DMS79 treated with DMSO at 0.1 percent for 48 hours (cell line): ENCODE measurements around the gene GGTLC2.
"Not testable (repeated sequence)": the region's sequence is repeated elsewhere in the genome, so short reads cannot be mapped to it uniquely, and the experiment has no call there.

ENCODE experiments used
- DNase-seq: peaks from one replicate; lab custom pipeline; 2025; lab: John Stamatoyannopoulos, UW

GGTLC2 gene

DNA sequence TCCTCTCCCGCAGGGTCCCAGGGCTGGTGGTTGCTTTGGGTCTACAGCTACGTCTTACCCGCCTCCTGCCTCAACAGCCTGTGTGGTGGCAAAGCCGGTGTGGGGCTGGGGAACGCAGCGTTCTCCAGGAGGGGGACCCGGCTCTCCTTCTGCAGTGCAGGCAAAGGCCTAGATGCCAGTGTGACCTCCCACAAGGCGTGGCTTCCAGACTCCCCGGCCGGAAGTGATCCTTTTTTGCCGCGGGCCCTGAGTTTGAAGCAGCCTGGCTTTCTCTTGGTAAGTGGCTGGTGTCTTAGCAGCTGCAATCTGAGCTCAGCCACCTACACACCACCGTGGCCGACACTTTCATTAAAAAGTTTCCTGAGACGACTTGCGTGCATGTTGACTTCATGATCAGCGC, 6.1 kb upstream of the GGTLC2 start:
- DNase-seq: not testable (repeated sequence)

DNA sequence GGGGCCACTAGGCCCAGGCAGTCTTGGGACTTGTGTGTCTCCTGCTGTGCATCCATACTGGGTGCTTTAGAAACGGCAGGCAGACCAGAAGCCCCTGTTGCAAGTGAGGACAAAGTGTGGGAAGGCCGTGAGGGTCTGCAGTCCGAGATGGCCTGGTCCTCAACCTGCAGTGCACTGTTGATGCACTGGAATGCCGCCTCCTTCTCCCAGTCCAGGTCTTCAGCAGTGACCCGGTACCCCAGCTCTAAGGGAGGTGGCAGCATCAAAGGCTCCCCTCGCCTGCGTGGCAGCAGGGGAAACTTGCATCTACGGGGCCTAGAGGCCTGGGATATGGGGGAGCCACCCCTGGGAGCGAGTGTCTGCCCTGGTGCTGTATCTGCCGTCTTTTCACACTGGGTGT, 2.2 kb upstream of the GGTLC2 start:
- not testable (repeated sequence) for DNase-seq

DNA sequence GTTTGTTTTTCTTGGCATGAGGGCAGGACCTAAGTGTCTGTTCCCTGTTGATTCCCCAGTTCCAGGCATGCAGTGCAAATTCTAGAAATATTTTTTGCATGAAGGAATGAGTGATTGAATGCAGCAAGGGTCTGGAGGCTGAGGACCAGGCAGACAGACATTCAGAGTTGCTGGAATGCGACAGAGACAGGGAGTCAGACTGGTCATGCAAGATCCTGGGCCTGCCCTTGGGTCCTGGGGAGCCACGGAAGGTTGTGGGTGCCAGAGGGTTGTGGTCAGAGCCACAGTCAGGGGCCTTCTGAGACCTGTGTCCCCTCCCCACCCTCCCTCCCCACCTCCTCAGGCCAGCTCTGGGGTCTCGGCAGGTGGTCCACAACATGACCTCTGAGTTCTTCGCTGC, 1.6 kb downstream of the GGTLC2 start:
- not testable (repeated sequence) for DNase-seq

DNA sequence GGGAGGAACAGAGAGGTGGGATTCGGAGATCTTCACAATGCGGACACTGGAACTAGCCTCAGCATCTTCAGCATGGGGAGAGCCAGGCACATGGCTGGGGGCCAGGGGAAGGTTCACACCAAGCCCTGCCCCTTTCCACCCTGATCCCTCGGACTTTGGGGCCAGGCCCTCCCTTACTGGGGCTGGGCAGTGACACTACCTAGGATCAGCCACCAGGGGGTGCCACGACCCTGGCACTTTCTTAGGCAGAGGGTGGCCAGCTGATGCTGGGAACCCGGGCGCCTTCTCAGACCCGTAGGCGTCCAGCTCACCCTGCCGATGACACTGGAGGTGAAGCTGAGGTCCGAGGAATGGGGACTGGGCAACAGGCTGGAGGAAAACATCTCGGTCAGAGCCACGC, 3.5 kb downstream of the GGTLC2 start:
- DNase-seq: not testable (repeated sequence)

DNA sequence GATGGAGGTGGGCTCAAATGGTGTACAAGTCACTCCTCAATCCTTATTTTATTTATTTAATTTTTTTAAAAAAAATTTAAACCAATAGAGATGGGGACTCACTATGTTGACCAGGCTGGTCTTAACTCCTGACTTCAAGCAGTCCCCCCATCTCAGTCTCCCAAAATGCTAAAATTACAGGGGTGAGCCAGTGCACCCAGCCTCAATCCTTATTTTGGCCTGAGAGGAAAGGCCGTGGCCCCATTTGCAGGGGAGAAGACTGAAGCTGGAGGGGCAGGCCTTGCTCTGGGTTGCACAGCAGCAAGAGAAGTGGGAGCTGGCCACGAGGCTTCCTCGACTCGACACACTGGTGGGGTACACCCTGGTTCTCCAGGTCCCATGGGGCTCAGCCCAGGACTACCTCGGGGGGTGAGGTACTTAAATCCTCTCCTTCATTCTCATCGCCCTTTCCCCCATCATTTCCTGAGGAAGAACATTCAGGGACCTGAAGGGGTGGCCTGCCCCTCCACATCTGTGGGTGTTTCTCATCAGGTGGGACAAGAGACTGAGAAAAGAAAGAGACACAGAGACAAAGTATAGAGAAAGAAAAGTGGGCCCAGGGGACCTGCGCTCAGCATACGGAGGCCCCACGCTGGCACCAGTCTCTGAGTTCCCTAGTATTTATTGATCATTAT, 4.6 kb downstream of the GGTLC2 start:
- DNase-seq: not testable (repeated sequence)

DNA sequence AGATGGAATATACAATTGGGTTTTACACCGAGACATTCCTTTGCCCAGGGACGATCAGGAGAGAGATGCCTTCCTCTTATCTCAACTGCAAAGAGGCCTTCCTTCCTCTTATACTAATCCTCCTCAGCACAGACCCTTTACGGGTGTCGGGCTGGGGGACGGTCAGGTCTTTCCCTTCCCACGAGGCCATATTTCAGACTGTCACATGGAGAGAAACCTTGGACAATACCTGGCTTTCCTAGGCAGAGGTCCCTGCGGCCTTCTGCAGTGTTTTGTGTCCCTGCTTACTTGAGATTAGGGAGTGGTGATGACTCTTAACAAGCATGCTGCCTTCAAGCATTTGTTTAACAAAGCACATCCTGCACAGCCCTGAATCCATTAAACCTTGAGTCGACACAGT, 5.3 kb downstream of the GGTLC2 start:
- not testable (repeated sequence) for DNase-seq

DNA sequence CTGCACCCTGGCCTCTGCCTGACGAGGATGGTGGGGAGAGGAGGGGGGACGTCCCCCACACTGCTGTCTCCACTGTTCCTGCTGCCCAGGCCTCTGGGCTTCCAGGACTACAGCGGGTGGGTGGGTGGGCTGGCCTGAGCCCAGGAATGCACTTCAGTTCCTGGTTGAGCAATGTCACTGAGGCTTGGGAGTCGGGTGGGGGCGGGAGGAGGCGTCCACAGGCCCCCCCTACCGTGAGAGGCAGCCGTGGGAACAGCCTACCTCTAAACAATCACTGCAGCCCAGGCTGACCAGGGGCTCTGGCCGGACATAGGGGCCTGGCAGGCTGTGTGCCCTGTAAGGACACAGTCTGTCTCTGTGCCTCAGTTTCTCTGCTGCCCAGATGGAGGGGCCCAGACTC, 6.0 kb downstream of the GGTLC2 start:
- DNase-seq: not testable (repeated sequence)

DNA sequence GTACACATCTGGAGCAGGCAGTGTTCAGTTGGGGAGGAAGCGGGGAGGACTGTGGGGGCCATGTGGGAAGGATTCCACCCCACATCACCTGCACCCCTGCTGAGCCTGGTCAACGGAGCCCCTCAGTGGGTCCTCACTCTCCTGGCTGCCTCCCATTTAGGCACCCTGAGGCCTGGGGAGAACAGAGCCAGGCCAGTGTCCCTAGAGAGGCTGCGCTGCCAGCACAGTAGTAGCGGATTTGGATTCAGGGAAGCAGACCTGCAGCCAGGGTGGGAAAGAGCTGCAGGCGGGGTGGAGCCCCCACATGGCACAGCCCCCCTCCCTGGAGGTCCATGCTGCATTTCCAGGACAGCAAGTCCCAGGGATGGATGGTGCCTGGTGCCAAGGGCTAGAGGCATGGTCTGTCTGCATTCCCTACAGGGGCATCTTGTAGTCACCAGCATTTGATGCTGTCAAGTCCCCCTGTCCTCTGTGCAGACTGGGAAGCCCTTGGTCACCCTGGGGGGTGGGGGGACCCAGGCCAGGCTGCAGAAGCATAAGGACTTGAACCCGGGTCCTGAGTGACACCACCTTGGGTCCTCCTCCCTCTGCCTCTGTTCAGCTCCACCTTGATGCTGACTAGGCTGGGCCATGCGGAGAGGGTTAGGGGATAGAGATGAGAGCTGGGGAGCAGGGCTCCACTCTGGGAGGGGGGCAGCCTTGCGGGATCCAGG, 6.5 kb downstream of the GGTLC2 start:
- DNase-seq: not testable (repeated sequence)

DNA sequence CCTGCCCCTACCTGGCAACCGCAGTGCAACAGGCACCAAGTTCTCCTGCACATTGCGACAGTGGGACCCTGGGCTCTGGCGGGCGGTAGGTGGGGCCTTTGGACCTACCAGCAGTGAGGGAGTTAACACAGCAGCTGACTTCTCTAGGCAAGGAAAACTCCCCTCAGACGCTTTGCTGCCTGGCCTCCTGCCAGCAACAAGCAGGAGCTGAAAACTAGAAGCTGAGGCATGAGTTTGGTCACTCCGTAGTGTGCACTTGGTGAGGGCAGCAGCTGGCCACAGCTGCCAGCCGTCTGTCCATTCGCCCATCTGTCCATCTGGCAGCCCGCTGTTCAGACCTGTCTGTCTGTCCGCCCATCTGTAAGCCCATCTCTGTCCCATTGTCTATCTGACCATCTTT, 7.2 kb downstream of the GGTLC2 start:
- not testable (repeated sequence) for DNase-seq

DNA sequence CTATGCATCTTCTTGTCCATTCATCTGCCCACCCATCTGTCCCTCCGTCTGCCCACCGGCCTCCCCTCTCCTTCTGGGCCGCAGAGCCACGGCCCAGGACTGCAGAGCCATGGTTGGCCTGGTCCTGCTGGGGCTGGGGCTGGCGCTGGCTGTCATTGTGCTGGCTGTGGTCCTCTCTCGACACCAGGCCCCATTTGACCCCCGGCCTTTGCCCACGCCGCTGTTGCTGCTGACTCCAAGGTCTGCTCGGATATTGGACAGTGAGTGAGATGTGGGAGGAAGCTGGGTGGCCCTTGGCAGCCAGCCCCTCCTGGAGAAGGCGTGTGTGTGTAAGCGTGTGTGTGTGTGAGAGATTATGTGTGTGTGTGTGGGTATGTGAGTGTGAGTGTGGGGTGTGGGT, 7.7 kb downstream of the GGTLC2 start:
- DNase-seq: not testable (repeated sequence)

DNA sequence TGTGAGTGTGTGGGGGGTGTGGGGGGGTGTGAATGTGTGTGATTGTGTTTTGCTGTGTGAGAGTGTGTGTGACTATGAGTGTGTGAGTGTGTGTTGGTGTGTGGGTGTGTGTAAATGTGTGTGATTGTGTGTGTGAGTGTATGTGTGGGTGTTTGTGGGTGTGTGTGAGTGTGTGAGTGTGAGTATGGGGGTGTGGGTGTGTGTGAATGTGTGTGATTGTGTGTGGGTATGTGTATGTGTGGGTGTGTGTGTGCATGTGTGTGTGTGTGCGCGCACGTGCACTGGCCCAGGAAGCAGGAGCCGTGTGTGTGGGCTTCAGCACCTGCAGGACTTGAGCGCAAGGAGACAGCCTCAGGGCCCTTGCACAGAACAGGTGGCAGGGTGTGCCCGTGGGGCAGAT, 8.2 kb downstream of the GGTLC2 start:
- not testable (repeated sequence) for DNase-seq

DNA sequence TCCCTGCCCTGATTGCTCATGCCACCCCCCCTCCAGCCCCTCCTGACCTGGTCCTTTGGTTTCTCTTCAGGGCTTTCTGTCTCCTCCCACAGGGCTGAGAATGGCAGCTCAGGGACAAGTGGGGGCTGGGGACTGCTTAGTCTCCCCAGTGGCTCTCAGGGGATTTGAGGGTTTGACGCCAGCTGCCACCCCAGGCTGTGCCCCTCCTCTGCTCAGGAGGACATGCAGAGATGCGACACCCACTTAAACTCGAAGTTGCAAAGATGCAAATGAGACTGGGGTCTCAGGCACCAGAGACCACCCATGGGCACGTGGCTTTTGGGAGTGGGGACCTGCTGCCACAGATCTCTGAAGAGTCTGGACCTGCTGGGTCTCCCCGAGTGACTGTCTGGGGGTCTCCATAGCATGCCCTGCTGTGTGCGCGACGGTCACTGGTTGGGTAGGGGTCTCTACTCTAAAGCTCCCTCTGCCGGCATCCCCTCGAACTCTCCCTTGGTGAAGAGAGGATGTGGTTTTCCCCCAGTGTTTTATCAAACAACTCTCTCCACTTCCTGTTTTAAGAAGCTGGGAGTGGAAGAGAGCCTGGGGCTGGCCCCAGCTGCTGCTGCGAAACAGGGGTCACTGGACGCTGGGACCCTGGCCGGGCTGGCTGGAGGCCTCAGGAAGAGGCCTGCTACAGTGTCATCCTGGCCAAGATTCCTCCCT, 9.4 kb downstream of the GGTLC2 start:
- DNase-seq: not testable (repeated sequence)

DNA sequence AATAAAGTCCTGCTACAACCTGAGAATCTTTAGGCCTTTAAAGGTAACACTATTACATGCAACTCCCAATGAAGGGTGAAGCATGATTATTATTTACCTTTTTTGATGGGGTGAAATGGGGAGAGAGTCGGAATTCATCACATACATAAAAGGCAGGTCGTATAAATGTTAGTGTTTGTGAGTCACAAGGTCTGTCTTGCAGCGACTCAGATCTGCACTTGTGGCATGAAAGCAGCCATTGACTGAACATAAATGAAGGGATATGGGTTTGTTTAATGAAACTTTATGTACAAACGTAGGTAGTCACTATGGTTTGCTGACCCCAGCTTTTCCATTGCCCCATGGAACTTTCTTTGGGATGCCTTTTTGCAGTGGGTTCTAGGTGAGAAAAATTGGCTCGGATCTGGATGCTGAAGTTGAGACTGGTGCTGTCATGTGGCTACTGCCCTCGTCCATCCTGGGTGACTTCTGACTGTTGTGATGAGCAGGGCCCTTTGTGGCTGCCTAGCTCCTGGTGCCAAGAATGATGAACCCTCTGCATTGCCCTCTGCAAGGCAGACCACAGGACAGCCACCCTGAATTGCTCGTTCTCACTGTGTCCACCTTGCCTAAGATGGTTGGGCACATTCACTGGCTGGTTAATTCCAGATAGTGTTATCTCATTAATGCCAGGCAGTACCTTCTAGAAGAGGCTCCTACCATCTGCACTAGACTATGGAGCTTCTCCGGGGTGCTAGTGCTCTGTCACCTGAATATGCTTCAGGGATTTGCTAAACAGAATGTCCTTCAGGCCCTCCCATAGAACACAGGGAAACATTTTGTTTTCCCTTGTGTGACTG, 11.3 kb downstream of the GGTLC2 start:
- DNase-seq: no peak

DNA sequence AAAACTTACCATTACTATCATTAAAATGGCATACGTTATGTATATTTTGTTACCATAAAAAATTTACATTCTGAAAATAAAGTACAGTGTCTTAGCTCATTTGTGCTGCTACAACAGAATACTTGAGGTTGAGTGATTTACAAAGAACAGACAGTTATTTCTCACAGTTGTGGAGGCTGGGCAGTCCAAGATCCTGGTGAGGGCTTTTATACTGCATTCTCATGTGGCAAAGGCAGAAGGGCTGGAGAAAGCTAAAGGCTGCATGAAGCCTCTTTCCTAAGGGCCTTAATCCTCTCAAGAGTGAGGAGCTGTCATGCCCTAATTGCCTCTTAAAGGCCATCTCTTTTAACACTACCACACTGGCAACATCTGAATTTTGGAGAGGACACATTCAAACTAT, 13.3 kb downstream of the GGTLC2 start:
- DNase-seq: no peak

DNA sequence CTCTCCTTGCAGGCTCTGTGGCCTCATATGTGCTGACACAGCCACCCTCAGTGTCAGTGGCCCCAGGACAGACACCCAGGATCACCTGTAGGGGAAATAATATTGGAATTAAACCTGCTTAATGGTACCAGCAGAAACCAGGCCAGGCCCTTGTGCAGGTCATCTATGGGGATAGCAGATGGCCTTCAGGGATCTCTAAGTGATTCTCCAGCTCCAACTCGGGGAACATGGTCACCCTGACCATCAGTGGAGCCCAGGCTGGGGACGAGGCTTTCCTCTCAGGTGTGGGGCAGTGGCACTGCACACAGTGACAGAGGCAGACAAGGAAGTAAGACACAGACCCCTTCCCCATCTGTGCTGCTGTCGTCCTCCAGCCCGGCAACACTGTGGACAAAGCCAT, 16.9 kb downstream of the GGTLC2 start:
- no peak for DNase-seq

DNA sequence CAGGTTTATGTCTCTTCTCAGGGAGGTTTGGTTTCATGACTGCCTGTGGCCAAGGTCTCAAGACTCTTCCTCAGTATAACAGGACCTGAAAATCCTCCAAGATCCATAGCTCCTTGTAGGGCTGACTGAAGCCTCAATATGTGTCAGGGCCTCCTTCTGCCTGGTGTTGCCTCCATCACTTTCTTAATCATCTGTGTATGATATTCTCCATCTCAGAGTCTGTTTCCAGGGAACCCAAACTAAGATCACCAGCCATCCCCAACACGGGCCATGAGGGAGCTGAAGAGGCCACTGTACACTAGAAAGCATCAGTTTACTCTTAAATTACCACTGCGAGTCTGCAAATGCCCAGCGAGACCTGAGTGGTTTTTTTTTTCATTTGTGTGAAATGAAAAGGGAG, 17.7 kb downstream of the GGTLC2 start:
- DNase-seq: no peak

DNA sequence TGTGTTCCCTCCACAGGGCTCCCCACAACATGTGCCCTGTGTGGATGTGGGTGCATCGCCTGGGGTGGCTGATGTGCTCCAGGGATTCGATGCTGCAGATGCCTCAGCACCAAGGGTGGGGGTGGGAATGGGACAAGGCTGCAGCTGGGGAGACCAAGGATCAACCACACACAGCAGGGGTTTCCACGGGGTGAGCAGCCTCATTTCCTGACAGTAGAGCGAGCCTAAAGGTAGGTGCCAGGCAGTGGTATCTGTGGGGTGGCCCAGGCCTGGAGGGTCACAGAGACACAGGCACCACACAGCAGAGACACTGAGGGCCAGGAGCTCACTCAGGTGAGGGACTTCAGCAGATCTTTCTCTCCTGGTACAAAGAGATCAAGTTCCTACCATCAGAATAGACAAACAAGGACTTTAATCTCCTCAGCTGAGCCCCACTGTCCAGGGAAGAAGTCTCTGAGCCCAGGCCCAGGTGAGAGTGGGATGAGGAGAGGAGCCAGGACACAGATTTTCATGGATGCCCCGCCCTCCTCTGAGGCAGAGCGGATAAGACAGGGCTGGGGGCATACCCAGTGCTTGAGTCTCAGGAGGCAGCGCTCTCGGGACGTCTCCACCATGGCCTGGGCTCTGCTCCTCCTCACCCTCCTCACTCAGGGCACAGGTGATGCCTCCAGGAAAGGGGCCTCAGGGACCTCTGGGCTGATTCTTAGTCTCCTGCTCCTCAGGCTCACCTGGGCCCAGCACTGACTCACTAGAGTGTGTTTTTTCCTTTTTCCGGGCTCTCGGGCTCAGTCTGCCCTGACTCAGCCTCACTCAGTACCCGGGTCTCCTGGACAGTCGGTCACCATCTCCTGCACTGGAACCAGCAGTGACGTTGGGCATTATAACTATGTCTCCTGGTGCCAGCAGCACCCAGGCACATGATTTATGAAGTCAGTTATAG, 19.7 kb downstream of the GGTLC2 start:
- no peak for DNase-seq

DNA sequence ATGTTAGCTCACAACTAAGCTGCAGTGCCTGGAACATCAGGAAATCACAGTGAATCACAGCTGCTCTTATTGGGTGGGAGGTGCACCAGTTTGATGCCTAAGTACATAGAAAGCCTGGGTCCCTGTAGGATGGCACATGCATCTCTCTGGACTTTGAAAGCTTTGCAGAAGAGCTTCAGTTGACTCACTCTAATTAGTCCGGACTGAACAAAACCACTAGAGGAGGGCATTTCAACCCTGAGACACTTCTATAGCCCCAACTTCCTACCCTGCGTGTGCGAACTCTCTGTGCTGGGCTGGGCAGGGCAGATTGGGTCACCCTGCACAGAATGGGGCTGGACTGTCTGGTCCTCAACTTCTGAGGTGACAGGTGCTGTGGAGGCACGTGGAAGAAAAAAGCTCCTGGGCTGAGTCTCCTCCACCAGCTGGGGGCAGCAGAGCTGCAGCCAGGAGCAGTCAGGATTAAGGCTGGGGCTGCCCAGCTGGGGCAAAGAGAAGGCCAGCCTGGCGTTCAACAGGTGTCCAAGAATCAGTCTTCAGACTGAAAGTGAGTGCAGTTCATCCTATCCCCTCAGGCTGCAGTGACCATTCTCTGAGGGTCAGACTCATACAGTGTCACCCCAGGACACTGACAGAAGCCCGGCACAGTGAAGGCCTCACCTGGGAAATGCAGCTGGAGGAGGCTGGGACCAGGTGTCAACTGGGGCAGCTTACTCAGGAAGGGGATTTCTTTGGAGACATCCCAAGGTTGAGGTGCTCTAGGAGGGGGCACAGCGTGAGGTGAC, 22.1 kb downstream of the GGTLC2 start:
- no peak for DNase-seq

DNA sequence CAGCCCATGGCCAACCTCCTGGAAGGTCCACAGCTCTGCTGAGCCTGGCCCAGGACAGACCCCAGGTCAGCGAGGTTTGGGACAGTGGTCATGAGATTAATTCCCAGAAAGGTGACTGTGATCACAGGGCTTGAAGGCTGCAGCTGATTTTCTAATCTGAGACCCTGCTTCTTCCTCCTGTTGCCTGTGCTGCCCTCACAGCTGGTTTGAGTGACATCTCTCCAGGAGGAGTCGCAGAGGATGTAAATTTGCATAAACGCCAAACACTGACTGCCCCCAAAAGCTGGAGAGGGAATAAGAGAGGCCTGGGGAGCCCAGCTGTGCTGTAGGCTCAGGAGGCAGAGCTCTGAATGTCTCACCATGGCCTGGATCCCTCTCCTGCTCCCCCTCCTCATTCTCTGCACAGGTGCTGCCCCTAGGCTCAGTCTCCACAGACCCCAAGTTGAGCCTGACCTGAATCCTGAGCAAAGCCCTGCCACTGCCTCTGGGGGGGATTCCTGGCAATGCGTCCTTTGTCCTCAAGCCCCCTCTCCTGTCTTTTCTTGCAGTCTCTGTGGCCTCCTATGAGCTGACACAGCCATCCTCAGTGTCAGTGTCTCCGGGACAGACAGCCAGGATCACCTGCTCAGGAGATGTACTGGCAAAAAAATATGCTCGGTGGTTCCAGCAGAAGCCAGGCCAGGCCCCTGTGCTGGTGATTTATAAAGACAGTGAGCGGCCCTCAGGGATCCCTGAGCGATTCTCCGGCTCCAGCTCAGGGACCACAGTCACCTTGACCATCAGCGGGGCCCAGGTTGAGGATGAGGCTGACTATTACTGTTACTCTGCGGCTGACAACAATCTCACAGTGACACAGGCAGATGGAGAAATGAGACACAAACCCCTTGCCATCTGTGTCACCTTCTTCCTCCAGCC, 23.8 kb downstream of the GGTLC2 start:
- no peak for DNase-seq
